ENCODE measurements around the gene LYPD1.

Gene LYPD1

GRCh38 chr2:132608311-132608710 is 61.7 kb downstream of the LYPD1 start:
- Histone ChIP-seq H3K9ac (ENCODE audit: low read length in 2 of 2) (no peak overlapping the region), H3K27me3 (ENCODE audit: control insufficient read depth in 1 of 2, insufficient read depth in 2 of 2, low read length in 2 of 2) (no peaks in the 10 kb centered on the region), H3K9me3 (ENCODE audit: control insufficient read depth in 2 of 2, low read length in 2 of 2) (no peaks in the 10 kb centered on the region), H3K4me1 (ENCODE audit: control insufficient read depth, insufficient read depth, low read length) (no peaks in the 10 kb centered on the region), H3K4me3 (ENCODE audit: low read length in 2 of 2) (no peak overlapping the region), H3K36me3 (ENCODE audit: control insufficient read depth in 2 of 2, insufficient read depth in 2 of 2, low read length in 2 of 2) (no peaks in the 10 kb centered on the region), H3K27ac (ENCODE audit: low read length) (no peak overlapping the region)

GRCh38 chr2:132607426-132608090 is 62.4 kb downstream of the LYPD1 start:
- no peaks in the 10 kb centered on the region for H3K27me3 ChIP-seq (ENCODE audit: control insufficient read depth in 1 of 2, insufficient read depth in 2 of 2, low read length in 2 of 2)
- no peaks in the 10 kb centered on the region for H3K36me3 ChIP-seq (ENCODE audit: control insufficient read depth in 2 of 2, insufficient read depth in 2 of 2, low read length in 2 of 2)
- no peaks in the 10 kb centered on the region for H3K4me1 ChIP-seq (ENCODE audit: control insufficient read depth, insufficient read depth, low read length)
- no peak overlapping the region for H3K9ac ChIP-seq (ENCODE audit: low read length in 2 of 2)
- no peak overlapping the region for H3K4me3 ChIP-seq (ENCODE audit: low read length in 2 of 2)
- no peaks in the 10 kb centered on the region for H3K9me3 ChIP-seq (ENCODE audit: control insufficient read depth in 2 of 2, low read length in 2 of 2)
- H3K27ac ChIP-seq (ENCODE audit: low read length), result no peak overlapping the region

GRCh38 chr2:132606649-132607048 is 63.4 kb downstream of the LYPD1 start:
- Histone ChIP-seq H3K4me1 (ENCODE audit: control insufficient read depth, insufficient read depth, low read length) (no peaks in the 10 kb centered on the region), H3K9me3 (ENCODE audit: control insufficient read depth in 2 of 2, low read length in 2 of 2) (no peaks in the 10 kb centered on the region), H3K27ac (ENCODE audit: low read length) (no peak overlapping the region), H3K27me3 (ENCODE audit: control insufficient read depth in 1 of 2, insufficient read depth in 2 of 2, low read length in 2 of 2) (no peaks in the 10 kb centered on the region), H3K36me3 (ENCODE audit: control insufficient read depth in 2 of 2, insufficient read depth in 2 of 2, low read length in 2 of 2) (no peaks in the 10 kb centered on the region), H3K9ac (ENCODE audit: low read length in 2 of 2) (no peak overlapping the region), H3K4me3 (ENCODE audit: low read length in 2 of 2) (no peak overlapping the region)

GRCh38 chr2:132605236-132606180 is 64.5 kb downstream of the LYPD1 start:
- Histone ChIP-seq H3K9ac (ENCODE audit: low read length in 2 of 2) (no peak overlapping the region), H3K27ac (ENCODE audit: low read length) (no peak overlapping the region), H3K4me1 (ENCODE audit: control insufficient read depth, insufficient read depth, low read length) (no peaks in the 10 kb centered on the region), H3K9me3 (ENCODE audit: control insufficient read depth in 2 of 2, low read length in 2 of 2) (no peaks in the 10 kb centered on the region), H3K4me3 (ENCODE audit: low read length in 2 of 2) (no peak overlapping the region), H3K36me3 (ENCODE audit: control insufficient read depth in 2 of 2, insufficient read depth in 2 of 2, low read length in 2 of 2) (no peaks in the 10 kb centered on the region), H3K27me3 (ENCODE audit: control insufficient read depth in 1 of 2, insufficient read depth in 2 of 2, low read length in 2 of 2) (no peaks in the 10 kb centered on the region)

GRCh38 chr2:132604561-132604960 is 65.4 kb downstream of the LYPD1 start:
- H3K4me3 ChIP-seq (ENCODE audit: low read length in 2 of 2), result no peak overlapping the region
- H3K9me3 ChIP-seq (ENCODE audit: control insufficient read depth in 2 of 2, low read length in 2 of 2), result no peaks in the 10 kb centered on the region
- no peaks in the 10 kb centered on the region for H3K4me1 ChIP-seq (ENCODE audit: control insufficient read depth, insufficient read depth, low read length)
- H3K27ac ChIP-seq (ENCODE audit: low read length), result no peak overlapping the region
- H3K27me3 ChIP-seq (ENCODE audit: control insufficient read depth in 1 of 2, insufficient read depth in 2 of 2, low read length in 2 of 2), result no peaks in the 10 kb centered on the region
- H3K9ac ChIP-seq (ENCODE audit: low read length in 2 of 2), result no peak overlapping the region
- H3K36me3 ChIP-seq (ENCODE audit: control insufficient read depth in 2 of 2, insufficient read depth in 2 of 2, low read length in 2 of 2), result no peaks in the 10 kb centered on the region

- peaks cover 0 to 10% of the 10 kb centered on the region in 2 donors for H3K9me3 ChIP-seq (ENCODE audit: control insufficient read depth in 2 of 2, low read length in 2 of 2)
- no peak overlapping the region for H3K9ac ChIP-seq (ENCODE audit: low read length in 2 of 2)
- H3K27me3 ChIP-seq (ENCODE audit: control insufficient read depth in 1 of 2, insufficient read depth in 2 of 2, low read length in 2 of 2), result no peaks in the 10 kb centered on the region
- H3K4me1 ChIP-seq (ENCODE audit: control insufficient read depth, insufficient read depth, low read length), result no peaks in the 10 kb centered on the region
- no peaks in the 10 kb centered on the region for H3K36me3 ChIP-seq (ENCODE audit: control insufficient read depth in 2 of 2, insufficient read depth in 2 of 2, low read length in 2 of 2)
- no peak overlapping the region for H3K27ac ChIP-seq (ENCODE audit: low read length)
- H3K4me3 ChIP-seq (ENCODE audit: low read length in 2 of 2), result no peak overlapping the region
These were observed 70.4 kb downstream of the LYPD1 start for GRCh38 chr2:132599556-132599955.

GRCh38 chr2:132598536-132598935 is 71.5 kb downstream of the LYPD1 start:
- H3K27ac ChIP-seq (ENCODE audit: low read length), result no peak overlapping the region
- H3K4me3 ChIP-seq (ENCODE audit: low read length in 2 of 2), result no peak overlapping the region
- H3K9ac ChIP-seq (ENCODE audit: low read length in 2 of 2), result no peak overlapping the region
- no peaks in the 10 kb centered on the region for H3K36me3 ChIP-seq (ENCODE audit: control insufficient read depth in 2 of 2, insufficient read depth in 2 of 2, low read length in 2 of 2)
- H3K27me3 ChIP-seq (ENCODE audit: control insufficient read depth in 1 of 2, insufficient read depth in 2 of 2, low read length in 2 of 2), result no peaks in the 10 kb centered on the region
- H3K4me1 ChIP-seq (ENCODE audit: control insufficient read depth, insufficient read depth, low read length), result no peaks in the 10 kb centered on the region
- peaks cover 0 to 10% of the 10 kb centered on the region in 2 donors for H3K9me3 ChIP-seq (ENCODE audit: control insufficient read depth in 2 of 2, low read length in 2 of 2)

- H3K27me3 ChIP-seq (ENCODE audit: control insufficient read depth in 1 of 2, insufficient read depth in 2 of 2, low read length in 2 of 2), result peaks cover 0 to 2% of the 10 kb centered on the region in 2 donors
- H3K36me3 ChIP-seq (ENCODE audit: control insufficient read depth in 2 of 2, insufficient read depth in 2 of 2, low read length in 2 of 2), result no peaks in the 10 kb centered on the region
- H3K9ac ChIP-seq (ENCODE audit: low read length in 2 of 2), result no peak overlapping the region
- H3K4me3 ChIP-seq (ENCODE audit: low read length in 2 of 2), result no peak overlapping the region
- no peak overlapping the region for H3K27ac ChIP-seq (ENCODE audit: low read length)
- H3K9me3 ChIP-seq (ENCODE audit: control insufficient read depth in 2 of 2, low read length in 2 of 2), result peaks cover 0 to 10% of the 10 kb centered on the region in 2 donors
- no peaks in the 10 kb centered on the region for H3K4me1 ChIP-seq (ENCODE audit: control insufficient read depth, insufficient read depth, low read length)
These were observed 72.2 kb downstream of the LYPD1 start for GRCh38 chr2:132597831-132598230.

- Histone ChIP-seq H3K9ac (ENCODE audit: low read length in 2 of 2) (no peak overlapping the region), H3K4me1 (ENCODE audit: control insufficient read depth, insufficient read depth, low read length) (no peaks in the 10 kb centered on the region), H3K36me3 (ENCODE audit: control insufficient read depth in 2 of 2, insufficient read depth in 2 of 2, low read length in 2 of 2) (no peaks in the 10 kb centered on the region), H3K9me3 (ENCODE audit: control insufficient read depth in 2 of 2, low read length in 2 of 2) (peaks cover 0 to 10% of the 10 kb centered on the region in 2 donors), H3K27ac (ENCODE audit: low read length) (no peak overlapping the region), H3K4me3 (ENCODE audit: low read length in 2 of 2) (no peak overlapping the region), H3K27me3 (ENCODE audit: control insufficient read depth in 1 of 2, insufficient read depth in 2 of 2, low read length in 2 of 2) (peaks cover 0 to 2% of the 10 kb centered on the region in 2 donors)
These were observed 72.8 kb downstream of the LYPD1 start for GRCh38 chr2:132597166-132597565.

GRCh38 chr2:132595693-132596092 is 74.3 kb downstream of the LYPD1 start:
- H3K36me3 ChIP-seq (ENCODE audit: control insufficient read depth in 2 of 2, insufficient read depth in 2 of 2, low read length in 2 of 2), result no peaks in the 10 kb centered on the region
- peaks cover 0 to 2% of the 10 kb centered on the region in 2 donors for H3K27me3 ChIP-seq (ENCODE audit: control insufficient read depth in 1 of 2, insufficient read depth in 2 of 2, low read length in 2 of 2)
- no peak overlapping the region for H3K4me3 ChIP-seq (ENCODE audit: low read length in 2 of 2)
- H3K9ac ChIP-seq (ENCODE audit: low read length in 2 of 2), result no peak overlapping the region
- H3K4me1 ChIP-seq (ENCODE audit: control insufficient read depth, insufficient read depth, low read length), result no peaks in the 10 kb centered on the region
- peaks cover 0 to 10% of the 10 kb centered on the region in 2 donors for H3K9me3 ChIP-seq (ENCODE audit: control insufficient read depth in 2 of 2, low read length in 2 of 2)
- no peak overlapping the region for H3K27ac ChIP-seq (ENCODE audit: low read length)

GRCh38 chr2:132595186-132595585 is 74.8 kb downstream of the LYPD1 start:
- Histone ChIP-seq H3K9ac (ENCODE audit: low read length in 2 of 2) (no peak overlapping the region), H3K27ac (ENCODE audit: low read length) (no peak overlapping the region), H3K27me3 (ENCODE audit: control insufficient read depth in 1 of 2, insufficient read depth in 2 of 2, low read length in 2 of 2) (peaks cover 0 to 2% of the 10 kb centered on the region in 2 donors), H3K36me3 (ENCODE audit: control insufficient read depth in 2 of 2, insufficient read depth in 2 of 2, low read length in 2 of 2) (no peaks in the 10 kb centered on the region), H3K4me1 (ENCODE audit: control insufficient read depth, insufficient read depth, low read length) (no peaks in the 10 kb centered on the region), H3K4me3 (ENCODE audit: low read length in 2 of 2) (no peak overlapping the region), H3K9me3 (ENCODE audit: control insufficient read depth in 2 of 2, low read length in 2 of 2) (peaks cover 0 to 10% of the 10 kb centered on the region in 2 donors)
